Forelimb muscle (tissue), 1 donor: ENCODE measurements around the gene ETV6. TPM values are rescaled to one million over a fixed set of nuclear protein-coding genes. Genes with fewer than 3 reads are reported as not detected.
A peak's percentile ranks its signal among the peaks of the same experiment; 100 is the strongest.

ENCODE experiments used
- DNase-seq: peaks from one replicate; pipeline ENCODE4 v3.0.0-alpha.2; 2013; ENCODE audit warnings: low read depth
- polyA plus RNA-seq: library from polyadenylated mRNA; unstranded; fragments of 120-200 nt; gene quantifications from one replicate; pipeline ENCODE4 v1.2.1, GENCODE V29; 2013; ENCODE audit not compliant: insufficient read length

The ETV6 gene
- polyA plus RNA-seq, 1 donor = 10.9 TPM

- no peak for DNase-seq
Observed at GRCh38 chr12:11774821-11775220, 125.3 kb downstream of the ETV6 start.

DNA sequence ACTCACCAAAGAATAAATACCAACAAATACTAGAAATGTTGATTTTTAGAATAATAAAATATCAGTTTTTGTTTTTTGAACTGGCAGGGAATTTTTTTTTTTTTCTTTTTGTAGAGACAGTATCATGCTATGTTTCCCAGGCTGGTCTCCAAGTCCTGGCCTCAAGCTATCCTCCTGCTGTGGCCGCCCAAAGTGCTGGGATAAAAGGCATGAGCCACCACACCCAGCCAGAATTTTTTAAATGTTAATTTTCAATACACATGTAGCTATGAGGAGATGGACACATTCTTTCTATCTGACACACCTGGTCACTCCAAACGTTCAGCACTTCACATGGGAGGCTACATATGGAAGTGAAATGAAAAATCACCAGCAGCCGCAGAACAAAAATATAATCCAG lies 126.8 kb downstream of the ETV6 start:
- no peak for DNase-seq

DNA sequence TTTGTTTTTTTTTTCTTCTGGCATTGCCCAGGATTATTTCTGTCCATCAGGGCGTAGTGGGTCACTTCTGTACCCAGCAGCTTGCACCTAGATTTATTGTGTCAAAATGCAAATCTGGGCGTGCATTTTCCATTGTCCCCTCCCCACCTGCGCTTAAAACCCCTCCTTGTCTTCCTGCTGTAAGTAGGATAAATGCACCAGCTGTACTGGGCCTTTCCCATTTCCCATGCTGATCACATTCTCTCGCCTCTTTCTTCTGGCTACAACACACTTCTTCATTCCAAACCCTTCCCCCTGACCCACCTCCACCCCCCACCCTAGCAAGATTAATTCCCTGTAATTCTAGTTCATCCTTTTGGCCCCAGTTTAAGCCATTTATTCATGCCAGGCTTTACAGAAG lies 128.0 kb downstream of the ETV6 start:
- DNase-seq = no peak

GRCh38 chr12:11777962-11778361 lies 128.5 kb downstream of the ETV6 start:
- no peak for DNase-seq

- peak; percentile 73 for DNase-seq
Observed at GRCh38 chr12:11778713-11779685, 129.5 kb downstream of the ETV6 start.

DNA sequence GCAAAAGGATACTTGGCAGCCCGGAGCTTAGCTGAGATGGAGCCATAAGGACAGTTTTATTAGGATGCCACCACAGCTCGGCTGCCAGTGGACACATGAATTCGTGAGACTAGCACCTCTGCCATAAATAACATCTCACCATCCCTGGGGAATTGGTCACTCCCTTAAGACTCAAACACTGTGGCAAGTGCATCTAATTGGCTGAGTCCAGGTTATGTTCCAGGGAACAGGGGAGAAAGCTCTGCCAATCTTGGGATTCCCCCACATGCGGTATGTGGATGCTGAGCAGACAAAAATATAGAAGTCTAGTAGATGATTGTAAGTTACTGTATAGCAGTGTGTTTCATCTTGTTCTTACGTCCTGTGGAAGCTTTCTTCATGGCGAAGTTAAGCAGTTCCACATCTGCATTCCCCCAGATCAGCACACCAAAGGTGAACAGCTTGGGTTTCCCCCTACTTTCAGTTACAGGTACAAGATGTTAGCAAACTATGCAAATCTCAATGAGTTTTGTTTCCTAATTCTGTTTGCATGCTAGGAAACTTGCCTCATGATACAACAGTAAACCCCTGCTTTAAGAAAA lies 131.1 kb downstream of the ETV6 start:
- DNase-seq = no peak

DNA sequence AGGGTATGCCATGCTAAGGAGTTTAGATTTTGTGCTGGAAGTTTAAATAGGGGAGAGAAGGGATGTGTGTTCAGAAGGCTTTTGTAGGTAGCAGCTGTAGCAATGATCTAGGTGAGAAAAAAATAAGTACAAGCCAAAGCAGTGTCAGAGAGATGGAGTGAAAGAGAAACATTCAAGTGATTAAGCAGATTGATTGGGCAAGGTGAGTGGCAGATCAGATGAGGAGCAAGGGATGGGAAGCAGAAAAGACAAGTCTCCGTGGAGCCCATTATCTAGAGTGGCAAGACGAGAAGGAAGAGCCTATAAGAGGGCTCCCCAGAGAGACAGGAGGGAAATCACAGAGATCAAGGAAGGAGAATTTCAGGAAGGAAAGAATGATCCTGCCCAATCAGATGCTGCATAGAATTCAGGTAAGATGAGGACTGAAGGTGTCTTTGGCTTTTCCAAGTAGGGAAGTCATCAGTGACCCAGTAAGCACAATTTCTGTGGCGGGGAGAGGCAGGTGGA lies 133.5 kb downstream of the ETV6 start:
- DNase-seq = no peak

GRCh38 chr12:11785712-11786111 lies 136.2 kb downstream of the ETV6 start:
- no peak for DNase-seq

GRCh38 chr12:11786638-11787365 lies 137.3 kb downstream of the ETV6 start:
- DNase-seq = no peak

GRCh38 chr12:11787437-11787836 lies 138.0 kb downstream of the ETV6 start:
- DNase-seq = no peak

- DNase-seq = no peak
Observed at GRCh38 chr12:11787933-11788849, 138.7 kb downstream of the ETV6 start.

DNA sequence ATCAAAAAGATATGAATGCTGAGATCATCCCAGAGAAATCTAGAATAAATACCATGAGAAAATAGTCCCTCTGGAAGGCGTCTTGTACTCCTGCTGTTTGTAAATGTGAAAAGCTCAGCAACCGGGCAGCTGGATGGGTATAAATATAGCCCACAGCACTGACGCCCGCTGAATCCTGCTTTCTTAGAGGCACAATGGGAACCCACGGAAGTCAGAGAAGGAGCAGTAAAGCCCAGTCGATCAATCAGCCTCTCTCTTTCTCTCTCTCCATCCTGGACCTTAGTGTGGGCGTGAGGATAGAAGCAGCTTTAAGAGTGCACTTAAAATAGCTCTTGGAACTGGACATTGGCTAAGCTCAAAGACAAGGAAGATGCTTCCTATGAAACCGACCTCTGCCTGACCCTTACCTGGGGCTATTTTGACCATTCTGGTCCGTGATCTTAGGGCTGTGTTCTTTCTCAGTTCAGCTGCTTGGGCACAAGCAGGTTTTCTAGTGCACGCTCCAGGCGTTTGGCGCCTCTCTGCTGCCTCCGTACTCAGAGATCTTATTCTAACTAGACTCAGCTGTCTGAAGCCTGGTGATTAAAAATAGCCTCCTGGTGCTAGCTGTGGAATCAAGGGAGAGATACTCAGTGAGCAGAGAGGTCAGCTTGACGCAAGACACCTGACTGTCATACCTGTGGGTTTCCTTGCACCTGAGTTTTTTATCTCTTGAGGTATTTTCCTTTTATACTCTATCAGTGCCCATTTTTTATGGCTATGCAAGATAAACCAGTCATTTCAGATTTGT lies 144.6 kb downstream of the ETV6 start:
- no peak for DNase-seq

DNA sequence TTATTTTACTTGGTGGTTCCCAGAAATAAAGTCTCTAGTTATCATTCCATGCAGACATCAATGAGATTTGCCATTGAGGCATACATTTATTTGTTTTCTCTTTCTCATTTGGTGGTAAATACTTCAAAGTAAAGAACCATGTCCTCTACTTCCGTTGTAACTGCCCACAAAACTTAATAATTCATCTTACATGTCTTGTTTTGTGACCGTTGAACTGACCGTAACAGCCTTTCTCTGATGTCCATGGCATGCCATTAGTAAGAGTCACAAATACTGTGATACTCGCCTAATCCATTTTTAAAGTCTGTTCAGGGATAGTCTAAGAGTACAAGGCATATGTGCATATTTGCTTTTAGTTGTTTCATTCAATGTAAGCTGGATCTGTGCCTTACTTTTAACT lies 145.3 kb downstream of the ETV6 start:
- DNase-seq = no peak

DNA sequence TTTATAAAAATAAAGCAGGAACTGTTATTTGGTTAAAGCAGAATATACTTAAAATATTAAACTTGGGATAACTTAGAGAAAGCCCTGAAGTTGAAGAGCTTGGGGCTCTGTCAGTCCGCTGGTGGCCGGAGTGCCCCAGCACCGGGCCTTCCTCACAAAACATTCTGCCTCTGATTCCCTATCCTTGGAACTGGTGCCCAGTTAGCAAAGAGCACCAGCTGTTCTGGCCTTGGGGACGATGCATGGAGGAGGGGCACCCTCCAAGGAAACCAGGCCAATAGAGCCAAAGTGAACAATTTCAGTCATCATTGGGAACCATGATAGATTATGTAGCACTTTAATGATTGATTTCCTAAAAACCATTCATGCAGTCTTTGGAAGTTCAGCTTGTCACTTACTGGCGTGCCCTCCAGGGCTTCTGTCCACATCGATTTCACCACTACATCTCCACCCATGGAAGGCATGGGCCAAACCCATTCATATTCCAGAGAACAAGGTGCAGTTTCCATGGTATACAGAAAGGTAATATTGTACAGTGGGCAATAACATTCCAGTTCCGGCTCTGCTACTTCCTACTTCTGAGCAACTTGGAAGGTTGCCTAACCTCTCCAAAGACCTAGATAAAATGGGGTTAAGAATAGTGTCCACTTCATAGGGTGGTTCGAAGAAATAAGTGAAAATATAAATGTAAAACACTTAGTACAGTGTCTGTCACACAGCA lies 145.9 kb downstream of the ETV6 start:
- DNase-seq = no peak

- DNase-seq = no peak
Observed at GRCh38 chr12:11795913-11796459, 146.5 kb downstream of the ETV6 start.

- DNase-seq = no peak
Observed at GRCh38 chr12:11797317-11797913, 147.9 kb downstream of the ETV6 start.

DNA sequence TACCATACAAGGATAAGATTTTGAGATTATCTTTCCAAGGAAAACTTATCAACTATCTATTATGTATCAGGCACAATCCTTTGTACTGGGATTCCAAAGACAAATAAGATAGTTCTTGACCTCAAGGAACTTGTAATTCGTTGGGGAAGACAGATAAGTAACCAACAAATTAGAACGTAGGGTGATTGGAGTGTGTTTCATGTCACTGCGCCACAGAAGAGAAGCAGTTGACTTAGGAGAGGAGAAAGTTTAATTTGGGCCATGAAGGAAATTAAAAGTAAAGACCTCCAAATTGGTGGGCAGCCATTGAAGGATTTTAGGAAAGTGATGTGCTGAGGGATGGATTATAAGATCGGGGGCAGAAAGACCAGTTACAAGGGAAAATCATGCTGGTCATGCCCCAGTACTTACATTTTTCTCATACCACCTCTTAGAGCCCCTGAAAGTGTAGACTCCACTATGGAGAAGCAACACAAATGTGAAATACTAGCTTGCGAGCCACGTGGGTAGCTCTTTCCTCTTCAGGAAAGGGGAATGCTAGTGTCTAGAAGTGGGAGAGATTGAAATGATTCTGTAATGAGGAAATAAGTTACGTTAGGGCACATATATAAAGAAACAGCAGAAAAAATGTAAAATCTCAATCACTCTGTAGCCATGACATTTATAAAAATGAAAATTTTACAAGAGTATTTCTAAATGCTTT lies 148.7 kb downstream of the ETV6 start:
- no peak for DNase-seq

DNA sequence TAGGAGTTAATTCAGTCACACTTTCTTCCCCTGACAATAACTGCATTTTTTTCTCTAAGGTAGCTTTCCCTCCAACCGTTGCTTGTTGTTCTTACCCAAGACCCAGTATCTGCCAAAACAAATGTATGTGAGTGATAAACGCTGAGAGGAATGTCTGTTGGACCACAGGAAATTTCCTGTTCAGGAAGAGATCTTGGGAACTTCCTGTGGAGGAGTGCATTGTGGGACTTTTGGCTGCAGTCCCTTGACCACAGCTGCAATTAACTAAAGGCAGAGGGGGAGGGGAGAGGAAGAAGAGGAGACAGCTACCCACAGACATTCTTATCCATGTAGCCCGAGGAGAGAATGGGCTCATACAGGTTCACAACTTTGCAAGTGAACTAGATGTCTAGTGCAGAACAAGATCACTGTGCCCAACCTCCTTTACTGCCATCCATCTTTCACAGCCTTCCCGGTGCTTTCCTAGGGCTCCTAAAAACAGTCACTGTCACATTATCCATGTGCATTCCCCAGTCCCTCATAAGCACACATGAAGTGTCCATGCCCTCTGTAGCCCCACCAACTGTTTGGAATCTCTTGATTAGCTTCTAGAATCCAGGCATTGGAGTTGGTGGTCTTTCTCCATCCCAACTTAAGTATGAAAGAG lies 149.5 kb downstream of the ETV6 start:
- no peak for DNase-seq
